ENCODE results near the gene NFATC1.
"Not testable (repeated sequence)": the region's sequence is repeated elsewhere in the genome, so short reads cannot be mapped to it uniquely, and the experiment has no call there.

The NFATC1 gene

GRCh38 chr18:79375441-79376154 is 20.1 kb upstream of the NFATC1 start:
- DNase-seq (ENCODE audit: low read depth in 2 of 2): no peak

- not testable (repeated sequence) for DNase-seq (ENCODE audit: low read depth in 2 of 2)
Measured at GRCh38 chr18:79376661-79377060, 19.1 kb upstream of the NFATC1 start.

- no peak for DNase-seq (ENCODE audit: low read depth in 2 of 2)
Measured at GRCh38 chr18:79377187-79377891, 18.4 kb upstream of the NFATC1 start.

GRCh38 chr18:79378536-79379250 is 17.0 kb upstream of the NFATC1 start:
- DNase-seq (ENCODE audit: low read depth in 2 of 2): peak; percentile 65

- no peak for DNase-seq (ENCODE audit: low read depth in 2 of 2)
Measured at GRCh38 chr18:79379251-79379905, 16.4 kb upstream of the NFATC1 start.

GRCh38 chr18:79379931-79380815 is 15.6 kb upstream of the NFATC1 start:
- no peak for DNase-seq (ENCODE audit: low read depth in 2 of 2)

GRCh38 chr18:79380816-79381806 is 14.6 kb upstream of the NFATC1 start:
- DNase-seq (ENCODE audit: low read depth in 2 of 2): no peak

GRCh38 chr18:79381811-79382311 is 13.9 kb upstream of the NFATC1 start:
- no peak for DNase-seq (ENCODE audit: low read depth in 2 of 2)

GRCh38 chr18:79382681-79383387 is 12.9 kb upstream of the NFATC1 start:
- DNase-seq (ENCODE audit: low read depth in 2 of 2): no peak

- DNase-seq (ENCODE audit: low read depth in 2 of 2): no peak
Measured at GRCh38 chr18:79383388-79384056, 12.2 kb upstream of the NFATC1 start.

- no peak for DNase-seq (ENCODE audit: low read depth in 2 of 2)
Measured at GRCh38 chr18:79384151-79384807, 11.5 kb upstream of the NFATC1 start.

- no peak for DNase-seq (ENCODE audit: low read depth in 2 of 2)
Measured at GRCh38 chr18:79384834-79385233, 10.9 kb upstream of the NFATC1 start.

GRCh38 chr18:79385326-79385707 is 10.4 kb upstream of the NFATC1 start:
- no peak for DNase-seq (ENCODE audit: low read depth in 2 of 2)

GRCh38 chr18:79385708-79386341 is 9.9 kb upstream of the NFATC1 start:
- DNase-seq (ENCODE audit: low read depth in 2 of 2): no peak

- DNase-seq (ENCODE audit: low read depth in 2 of 2): no peak
Measured at GRCh38 chr18:79386547-79386946, 9.2 kb upstream of the NFATC1 start.

GRCh38 chr18:79387214-79387613 is 8.5 kb upstream of the NFATC1 start:
- DNase-seq (ENCODE audit: low read depth in 2 of 2): no peak

GRCh38 chr18:79387615-79388014 is 8.1 kb upstream of the NFATC1 start:
- no peak for DNase-seq (ENCODE audit: low read depth in 2 of 2)

GRCh38 chr18:79388043-79388442 is 7.7 kb upstream of the NFATC1 start:
- DNase-seq (ENCODE audit: low read depth in 2 of 2): no peak
